Suprapubic skin (tissue), 3 donors: ENCODE data around the gene PLXDC1.

Experiments
- CTCF ChIP-seq, 2 donors: fragments of 200-600 bp in 1 of 2; fragments of 450-650 bp in 1 of 2; sonication (generic) in 1 of 2; IDR thresholded peaks; one replicate each; pipeline ENCODE4 v1.5.1; 2016 to 2019; ENCODE audit warnings: antibody characterized with exemption in 2 of 2, mild to moderate bottlenecking in 1 of 2, moderate library complexity in 1 of 2
- EP300 ChIP-seq: sonication (generic); formaldehyde crosslinking; IDR thresholded peaks from one replicate; pipeline ENCODE4 v1.6.1; 2017; ENCODE audit warnings: antibody characterized with exemption

- TF ChIP-seq CTCF (IDR thresholded peaks at IDR 0.05) (no peak), EP300 (no peak)
These were observed 44.3 kb downstream of the PLXDC1 start for GRCh38 chr17:39107155-39107554.
